GM10847 (cell line): ENCODE data around the gene TOR4A.

ENCODE experiments used
- POLR2A ChIP-seq: IDR thresholded peaks from 2 replicates; pipeline ENCODE4 v1.6.1; 2011; ENCODE audit not compliant: insufficient read length; ENCODE audit errors: extremely low read depth

The TOR4A gene

DNA sequence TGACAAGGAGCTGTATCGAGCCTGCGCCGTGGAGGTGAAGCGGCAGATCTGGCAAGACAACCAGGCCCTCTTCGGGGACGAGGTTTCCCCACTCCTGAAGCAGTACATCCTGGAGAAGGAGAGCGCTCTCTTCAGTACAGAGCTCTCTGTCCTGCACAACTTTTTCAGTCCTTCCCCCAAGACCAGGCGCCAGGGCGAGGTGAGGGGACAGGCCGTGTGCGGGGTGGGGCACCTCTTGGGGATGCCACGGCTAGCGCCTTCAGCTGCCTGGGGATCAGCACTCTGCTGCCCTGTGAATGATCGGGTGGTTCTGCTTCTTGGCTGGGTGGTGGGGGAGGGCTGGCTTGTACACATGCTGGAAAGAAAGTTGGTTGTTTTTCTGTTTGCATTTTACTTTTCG lies 20.7 kb upstream of the TOR4A start:
- no peak for TF ChIP-seq POLR2A

DNA sequence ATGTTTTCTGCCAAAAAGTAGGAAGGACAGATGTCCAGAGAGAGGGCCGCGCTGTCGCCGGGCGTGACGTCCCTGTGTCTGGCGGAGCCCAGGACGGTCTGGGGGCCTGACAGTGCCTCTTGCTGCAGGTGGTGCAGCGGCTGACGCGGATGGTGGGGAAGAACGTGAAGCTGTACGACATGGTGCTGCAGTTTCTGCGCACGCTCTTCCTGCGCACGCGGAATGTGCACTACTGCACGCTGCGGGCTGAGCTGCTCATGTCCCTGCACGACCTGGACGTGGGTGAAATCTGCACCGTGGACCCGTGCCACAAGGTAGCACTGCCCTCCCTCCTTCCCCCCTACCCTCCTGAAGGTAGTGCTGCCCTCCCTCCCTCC lies 14.6 kb upstream of the TOR4A start:
- no peak for TF ChIP-seq POLR2A

DNA sequence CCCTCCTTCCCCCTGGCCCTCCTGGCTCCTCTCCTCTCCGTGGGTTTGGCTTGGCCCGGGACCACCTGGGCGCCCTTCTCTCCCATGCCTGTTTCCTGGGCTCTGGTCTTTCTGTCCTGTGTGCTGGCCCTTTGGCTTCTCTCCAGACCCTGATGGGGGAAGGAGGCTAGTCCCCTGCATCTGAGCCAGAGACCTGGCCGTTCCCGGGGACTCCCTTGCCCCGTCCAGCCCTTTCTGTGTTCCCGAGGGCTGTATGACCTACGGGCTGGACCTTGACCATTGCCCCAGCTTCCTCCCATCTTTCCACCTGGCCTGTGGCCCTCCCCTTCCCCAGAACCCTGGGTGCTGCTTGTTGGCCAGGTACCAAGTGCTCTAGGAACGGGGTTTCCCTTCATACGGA lies 14.0 kb upstream of the TOR4A start:
- TF ChIP-seq POLR2A = no peak

DNA sequence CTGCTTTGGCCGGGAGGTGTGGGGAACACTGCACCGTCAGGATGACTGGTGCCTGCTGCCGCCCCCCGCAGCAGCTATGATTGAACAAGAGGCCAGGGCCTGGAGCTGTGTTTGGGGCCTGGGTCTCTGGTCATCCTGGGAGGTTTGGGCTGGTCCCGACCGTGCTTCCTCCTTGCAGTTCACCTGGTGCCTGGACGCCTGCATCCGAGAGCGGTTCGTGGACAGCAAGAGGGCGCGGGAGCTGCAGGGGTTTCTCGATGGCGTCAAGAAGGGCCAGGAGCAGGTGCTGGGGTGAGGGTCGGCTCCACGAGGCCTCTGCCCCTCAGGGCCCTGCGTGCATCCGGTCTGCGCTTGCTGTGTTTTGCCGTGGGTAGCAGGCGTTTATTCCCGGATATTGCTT lies 13.5 kb upstream of the TOR4A start:
- no peak for TF ChIP-seq POLR2A

DNA sequence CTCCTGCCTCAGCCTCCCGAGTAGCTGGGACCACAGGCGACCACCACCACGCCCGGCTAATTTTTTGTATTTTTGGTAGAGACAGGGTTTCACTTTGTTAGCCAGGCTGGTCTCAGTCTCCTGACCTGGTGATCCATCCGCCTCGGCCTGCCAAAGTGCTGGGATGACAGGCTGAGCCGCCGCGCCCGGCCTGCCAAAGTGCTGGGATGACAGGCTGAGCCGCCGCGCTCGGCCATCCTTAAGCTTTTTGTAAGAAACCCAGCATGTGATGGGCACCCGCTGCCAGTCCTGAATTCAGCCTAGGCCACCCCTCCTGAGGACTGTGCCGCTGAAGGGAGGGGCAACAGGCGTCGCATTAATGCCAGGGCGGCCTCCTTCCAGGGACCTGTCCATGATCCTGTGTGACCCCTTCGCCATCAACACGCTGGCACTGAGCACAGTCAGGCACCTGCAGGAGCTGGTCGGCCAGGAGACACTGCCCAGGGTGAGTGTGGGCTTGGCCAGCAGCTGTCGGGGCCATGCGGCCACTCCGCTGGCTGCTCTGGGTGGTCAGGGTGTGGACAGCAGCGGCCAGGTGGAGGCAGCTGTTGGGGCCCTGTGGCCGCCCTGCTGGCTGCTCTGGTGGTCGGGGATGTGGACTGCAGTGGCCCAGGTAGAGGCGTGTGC lies 11.9 kb upstream of the TOR4A start:
- TF ChIP-seq POLR2A = no peak

DNA sequence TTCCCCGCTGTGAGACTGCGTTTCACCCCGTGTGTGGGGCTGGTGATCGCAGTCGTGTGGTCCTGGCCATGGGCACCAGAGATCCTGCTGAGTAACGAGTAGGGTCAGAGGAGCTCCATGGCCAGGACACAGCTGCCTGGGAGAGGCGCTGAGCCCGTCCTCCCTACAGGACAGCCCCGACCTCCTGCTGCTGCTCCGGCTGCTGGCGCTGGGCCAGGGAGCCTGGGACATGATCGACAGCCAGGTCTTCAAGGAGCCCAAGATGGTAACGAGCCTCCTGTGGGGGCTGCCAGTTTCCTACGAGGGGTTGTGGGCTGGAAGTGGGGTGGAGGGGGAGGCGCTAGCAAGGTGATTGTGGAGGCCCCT lies 11.4 kb upstream of the TOR4A start:
- no peak for TF ChIP-seq POLR2A

DNA sequence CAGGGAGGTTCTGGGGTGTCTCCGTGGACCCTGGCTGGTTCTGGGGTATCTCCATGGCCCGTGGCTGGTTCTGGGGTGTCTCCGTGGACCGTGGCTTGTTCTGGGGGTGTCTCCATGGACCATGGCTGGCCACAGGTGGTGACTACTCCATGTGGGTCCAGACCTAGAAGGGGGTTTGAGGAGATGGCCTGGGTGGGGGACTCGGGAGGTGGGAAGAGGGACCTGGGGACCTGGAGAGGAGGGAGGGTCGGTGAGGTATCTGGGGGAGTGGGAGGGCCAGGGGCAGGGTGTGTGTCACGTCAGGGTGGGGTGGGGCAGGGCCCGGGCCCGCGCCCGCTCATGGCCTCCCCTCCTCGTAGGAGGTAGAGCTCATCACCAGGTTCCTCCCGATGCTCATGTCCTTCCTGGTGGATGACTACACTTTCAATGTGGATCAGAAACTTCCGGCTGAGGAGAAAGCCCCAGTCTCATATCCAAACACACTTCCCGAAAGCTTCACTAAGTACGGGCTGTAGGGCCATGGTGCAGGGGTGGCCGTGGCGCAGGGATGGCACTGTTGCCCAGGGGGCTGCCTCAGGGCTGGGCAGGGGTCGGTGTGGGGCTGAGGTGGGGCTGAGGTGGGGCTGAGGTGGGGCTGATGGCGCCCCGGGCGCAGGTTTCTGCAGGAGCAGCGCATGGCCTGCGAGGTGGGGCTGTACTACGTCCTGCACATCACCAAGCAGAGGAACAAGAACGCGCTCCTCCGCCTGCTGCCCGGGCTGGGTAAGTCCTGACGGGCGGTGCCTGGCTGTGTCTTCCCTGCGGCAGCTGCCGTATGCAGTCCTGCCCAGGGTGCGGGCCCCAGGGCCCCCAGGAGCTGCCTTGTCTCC lies 10.7 kb upstream of the TOR4A start:
- no peak for TF ChIP-seq POLR2A

DNA sequence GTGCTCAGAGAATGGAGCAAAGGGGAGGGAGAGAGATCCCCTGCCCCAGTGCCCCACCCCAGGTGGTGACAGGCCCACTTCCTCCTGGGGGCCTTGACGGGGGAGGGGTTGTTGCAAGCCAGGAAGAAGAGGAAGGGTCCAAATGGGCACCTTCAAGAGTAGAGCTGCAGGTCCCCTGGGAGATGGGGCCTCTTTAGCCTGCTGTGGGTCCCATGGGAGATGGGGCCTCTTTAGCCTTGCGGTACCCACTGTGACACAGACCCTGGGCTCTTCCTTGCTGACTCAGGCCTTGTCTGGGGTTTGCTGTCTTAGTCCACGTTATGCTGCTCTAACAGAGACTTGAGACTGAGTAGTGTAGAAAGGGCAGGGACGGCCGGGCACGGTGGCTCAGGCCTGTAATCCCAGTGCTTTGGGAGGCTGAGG lies 9.6 kb upstream of the TOR4A start:
- TF ChIP-seq POLR2A = no peak

DNA sequence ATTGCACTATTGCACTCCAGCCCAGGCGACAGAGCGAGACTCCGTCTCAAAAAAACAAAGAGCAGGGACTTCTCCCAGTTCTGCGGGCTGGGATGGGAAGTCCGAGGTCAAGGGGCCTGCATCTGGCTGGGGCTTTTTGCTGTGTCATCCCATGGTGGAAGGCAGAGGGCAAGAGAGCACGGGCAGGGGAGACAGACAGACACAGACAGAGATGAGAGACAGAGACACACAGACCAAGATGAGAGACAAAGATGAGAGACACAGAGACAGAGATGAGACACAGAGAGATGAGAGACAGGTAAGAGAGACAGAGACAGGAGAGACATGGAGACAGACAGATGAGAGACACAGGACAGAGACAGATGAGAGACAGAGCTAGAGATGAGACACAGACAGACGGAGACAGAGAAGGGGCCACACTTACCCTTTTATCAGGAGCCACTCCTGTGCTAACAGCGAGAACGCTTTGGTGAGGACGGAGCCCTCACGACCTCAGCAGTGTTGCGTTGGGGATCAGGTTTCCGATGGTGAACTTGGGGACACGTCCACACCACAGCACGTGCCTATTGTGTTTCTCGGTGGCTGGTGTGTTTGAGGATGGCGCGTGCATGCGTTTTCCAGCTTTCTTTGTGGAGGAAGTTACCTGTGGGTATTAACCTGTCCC lies 8.9 kb upstream of the TOR4A start:
- no peak for TF ChIP-seq POLR2A

DNA sequence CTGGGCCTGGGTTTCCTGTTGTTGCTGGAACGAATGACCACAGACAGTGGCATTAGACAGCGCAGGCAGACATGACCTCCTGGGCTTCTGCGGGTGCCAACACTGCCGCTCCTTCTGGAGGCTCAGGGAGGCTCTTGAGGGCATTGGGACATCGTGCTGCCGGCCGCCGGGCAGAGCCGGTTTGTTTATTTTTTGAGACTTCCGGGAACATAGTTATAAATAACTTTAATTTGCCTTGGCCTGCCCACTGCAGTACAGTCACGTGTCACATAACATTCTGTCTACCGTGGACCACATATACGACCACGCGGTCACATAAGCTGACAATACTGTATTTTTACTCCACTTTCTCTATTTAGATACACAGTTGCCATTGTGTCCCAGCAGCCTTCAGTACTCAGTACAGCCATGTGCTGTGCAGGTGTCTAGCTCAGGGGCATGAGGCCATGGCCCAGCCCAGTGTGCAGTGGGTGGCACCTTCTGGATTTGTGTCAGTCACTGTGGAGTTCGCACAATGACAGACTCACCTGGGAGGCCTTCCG lies 8.2 kb upstream of the TOR4A start:
- TF ChIP-seq POLR2A = no peak

DNA sequence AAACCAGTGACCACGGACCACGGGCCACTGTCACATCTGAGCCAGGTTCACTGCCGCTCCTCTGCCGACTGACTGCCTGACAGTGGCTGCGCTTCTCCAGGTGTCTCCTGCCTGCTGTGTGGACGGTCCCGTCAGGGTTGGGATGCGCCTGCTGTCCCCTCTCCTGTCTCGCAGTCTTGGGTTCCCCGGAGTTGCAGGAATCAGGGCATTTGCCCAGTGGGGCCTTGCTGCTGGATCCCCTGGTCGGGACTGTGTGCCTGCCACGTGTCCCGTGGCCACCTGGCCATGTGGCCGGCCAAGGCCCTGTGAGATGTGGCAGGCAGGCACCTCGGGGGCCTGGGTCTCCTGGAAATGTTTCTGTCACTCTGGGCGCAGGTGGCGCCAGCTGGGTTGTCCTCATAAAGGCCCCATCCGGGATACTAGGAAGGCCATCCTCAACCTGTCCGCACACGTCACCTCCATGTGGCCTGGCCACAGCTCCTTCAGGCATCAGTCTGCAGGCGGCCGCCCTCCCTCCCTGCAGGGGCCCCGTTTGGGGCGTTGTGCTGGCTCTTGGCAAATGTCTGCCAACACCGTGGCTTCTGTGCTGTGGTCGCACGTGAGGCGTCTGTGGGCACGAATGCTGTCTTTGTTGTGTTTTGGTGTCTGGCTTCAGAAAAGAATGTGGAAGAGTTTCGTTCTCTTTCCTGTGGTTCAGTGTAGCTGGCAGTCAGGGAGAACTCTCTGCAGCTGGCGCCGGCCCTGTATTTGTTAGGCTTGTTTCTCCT lies 6.4 kb upstream of the TOR4A start:
- TF ChIP-seq POLR2A = no peak

DNA sequence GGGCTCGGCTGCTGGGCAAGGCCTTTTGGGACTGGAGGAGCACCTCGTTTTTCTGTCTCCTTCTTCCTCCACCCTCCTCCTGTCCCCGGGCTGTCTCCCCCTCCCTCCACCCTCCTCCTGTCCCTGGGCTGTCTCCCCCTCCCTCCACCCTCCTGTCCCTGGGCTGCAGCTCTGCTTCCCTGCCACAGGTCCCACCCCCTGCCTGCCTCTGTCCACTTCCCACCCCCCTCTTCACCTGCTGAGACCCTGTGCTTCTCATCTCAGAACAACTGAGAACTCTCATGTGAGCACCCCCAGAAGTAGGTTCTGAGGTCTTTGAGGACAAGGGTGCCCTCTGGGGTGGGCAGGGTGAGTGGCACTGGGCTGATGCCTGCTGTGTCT lies 5.8 kb upstream of the TOR4A start:
- TF ChIP-seq POLR2A = no peak

DNA sequence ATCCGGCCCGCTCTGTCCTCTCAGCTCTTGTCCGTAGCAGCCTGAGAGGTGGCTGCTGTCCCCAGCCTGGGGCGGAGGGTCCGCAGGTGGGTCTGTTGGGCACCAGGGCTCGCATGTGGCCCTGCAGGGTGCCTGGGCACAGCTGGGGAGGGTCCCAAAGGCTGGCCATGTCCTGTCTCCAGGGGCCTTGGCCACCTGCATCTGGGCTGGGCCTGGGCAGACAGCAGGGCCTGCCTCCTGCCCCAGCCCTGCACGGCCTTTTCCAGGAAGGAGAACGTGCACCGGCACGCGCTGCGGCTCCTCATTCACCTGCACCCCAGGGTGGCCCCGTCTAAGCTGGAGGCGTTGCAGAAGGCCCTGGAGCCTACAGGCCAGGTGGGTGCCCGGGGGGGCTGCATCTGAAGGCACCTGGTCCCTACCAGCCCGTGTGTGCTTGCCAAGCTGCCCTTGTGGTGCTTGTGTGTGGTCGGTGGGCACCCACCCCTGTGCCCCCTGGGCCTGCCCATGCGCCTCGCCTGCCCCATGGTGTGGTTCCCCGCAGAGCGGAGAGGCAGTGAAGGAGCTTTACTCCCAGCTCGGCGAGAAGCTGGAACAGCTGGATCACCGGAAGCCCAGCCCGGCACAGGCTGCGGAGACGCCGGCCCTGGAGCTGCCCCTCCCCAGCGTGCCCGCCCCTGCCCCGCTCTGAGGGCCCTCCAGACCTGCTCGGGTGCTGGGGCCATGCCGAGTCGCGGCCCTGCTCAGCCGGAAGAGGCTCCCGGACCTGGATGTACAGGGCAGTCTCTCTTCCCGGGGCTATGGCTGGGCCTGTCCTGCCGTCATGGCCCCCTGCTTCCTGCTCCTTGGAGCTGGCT lies 5.1 kb upstream of the TOR4A start:
- no peak for TF ChIP-seq POLR2A

DNA sequence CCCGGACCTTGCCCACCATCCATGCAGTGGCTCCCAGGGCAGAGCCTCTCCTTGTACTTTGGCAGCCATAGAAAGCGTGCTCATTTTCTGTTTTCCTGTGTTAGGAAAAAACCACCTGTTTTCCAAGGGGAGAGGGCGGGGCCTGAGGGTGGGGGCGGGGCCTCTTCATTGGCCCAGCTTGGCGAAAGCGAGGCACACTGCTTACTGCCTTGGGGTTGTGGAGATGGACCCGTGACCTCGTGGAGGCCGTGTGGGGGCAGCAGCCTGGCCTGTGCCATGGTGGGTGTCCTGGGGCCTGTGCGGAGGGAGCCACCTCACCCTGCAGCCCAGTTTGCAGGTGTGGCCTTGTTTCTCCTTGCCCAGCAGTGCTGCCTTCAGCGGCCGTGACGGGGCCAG lies 4.4 kb upstream of the TOR4A start:
- no peak for TF ChIP-seq POLR2A
